ENCODE data around the gene SVOP.

DNA sequence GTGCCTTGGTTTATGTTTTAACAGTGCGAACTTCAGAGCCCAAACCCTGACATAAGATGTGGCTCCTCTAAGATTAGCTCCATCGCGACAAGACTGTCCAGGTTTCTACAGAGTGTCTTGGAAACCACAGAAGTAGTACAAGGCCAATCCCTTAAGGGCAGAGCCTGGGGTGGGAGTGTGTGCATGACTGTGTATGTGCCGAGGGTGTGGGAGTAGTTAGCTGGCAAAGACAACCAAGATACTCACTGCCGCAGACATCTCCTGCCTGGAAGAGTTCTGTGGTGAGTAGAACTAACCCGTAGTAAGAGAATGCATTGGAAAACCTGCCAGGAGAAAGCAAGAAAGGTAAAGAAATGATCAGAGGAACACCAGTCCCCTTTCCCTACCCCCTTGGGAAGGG, 86.9 kb downstream of the SVOP start:
- TF ChIP-seq POLR2AphosphoS5 (IDR thresholded peaks at IDR 0.05; ENCODE audit: low read depth, low read length): no peak
- no peak for TF ChIP-seq TAF1 (IDR thresholded peaks at IDR 0.05; ENCODE audit: borderline replicate concordance, insufficient read depth, low read length)
- no peak for TF ChIP-seq REST (IDR thresholded peaks at IDR 0.05; ENCODE audit: insufficient read depth in 1 of 2, low read depth in 2 of 2, low read length in 2 of 2)
- TF ChIP-seq SIN3A (IDR thresholded peaks at IDR 0.05; ENCODE audit: borderline replicate concordance, insufficient read depth, low read length): no peak

Measured in PFSK-1 (cell line).